ENCODE data around the gene SGTA. TPM values are rescaled to one million over a fixed set of nuclear protein-coding genes. Genes with fewer than 3 reads are reported as not detected.

Gene SGTA
- total and polyA plus RNA-seq, 9 of the 15 experiments (the other 6 are each of a cell fraction or from before 2014, with no cell fraction given), result 1.4 to 110 (median 49.9) TPM

- TF ChIP-seq, protein P1, sequence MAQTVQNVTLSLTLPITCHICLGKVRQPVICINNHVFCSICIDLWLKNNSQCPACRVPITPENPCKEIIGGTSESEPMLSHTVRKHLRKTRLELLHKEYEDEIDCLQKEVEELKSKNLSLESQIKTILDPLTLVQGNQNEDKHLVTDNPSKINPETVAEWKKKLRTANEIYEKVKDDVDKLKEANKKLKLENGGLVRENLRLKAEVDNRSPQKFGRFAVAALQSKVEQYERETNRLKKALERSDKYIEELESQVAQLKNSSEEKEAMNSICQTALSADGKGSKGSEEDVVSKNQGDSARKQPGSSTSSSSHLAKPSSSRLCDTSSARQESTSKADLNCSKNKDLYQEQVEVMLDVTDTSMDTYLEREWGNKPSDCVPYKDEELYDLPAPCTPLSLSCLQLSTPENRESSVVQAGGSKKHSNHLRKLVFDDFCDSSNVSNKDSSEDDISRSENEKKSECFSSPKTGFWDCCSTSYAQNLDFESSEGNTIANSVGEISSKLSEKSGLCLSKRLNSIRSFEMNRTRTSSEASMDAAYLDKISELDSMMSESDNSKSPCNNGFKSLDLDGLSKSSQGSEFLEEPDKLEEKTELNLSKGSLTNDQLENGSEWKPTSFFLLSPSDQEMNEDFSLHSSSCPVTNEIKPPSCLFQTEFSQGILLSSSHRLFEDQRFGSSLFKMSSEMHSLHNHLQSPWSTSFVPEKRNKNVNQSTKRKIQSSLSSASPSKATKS (CRISPR knock-in tag; IDR thresholded peaks at IDR 0.05), result no peak
- 0 out of 2 replicates have a peak, but pooled peaks have one; percentile 26 for TF ChIP-seq IRF9 (tag; IDR thresholded peaks at IDR 0.05)
- no peak for TF ChIP-seq SLC30A9 (CRISPR knock-in tag; IDR thresholded peaks at IDR 0.05)
- peak; percentile 2 for TF ChIP-seq ZFP36 (IDR thresholded peaks at IDR 0.05; ENCODE audit: low read depth, low read length, partially characterized antibody)
- TF ChIP-seq ERF (CRISPR knock-in tag; IDR thresholded peaks at IDR 0.05), result no peak
- no peak for TF ChIP-seq GATAD2B (IDR thresholded peaks at IDR 0.05; ENCODE audit: borderline replicate concordance)
Measured at GRCh38 chr19:2736550-2737190, 46.4 kb downstream of the SGTA start (continued).

GRCh38 chr19:2735374-2735773 is 47.7 kb downstream of the SGTA start:
- Histone ChIP-seq H3K27me3 (ENCODE audit: control insufficient read depth in 2 of 2, insufficient read depth in 2 of 2, low read length in 2 of 2) (no peaks in the 10 kb centered on the region), H3K27ac (ENCODE audit: extremely low read depth, low read depth, low read length) (no peak overlapping the region; the same call in 2 of the 3 replicates), H2AFZ (ENCODE audit: low read depth, low read length) (no peak overlapping the region), H3K4me2 (ENCODE audit: insufficient read depth, low read length) (no peak overlapping the region), H3K9ac (ENCODE audit: insufficient read depth in 1 of 2, low read depth in 2 of 2, low read length in 2 of 2) (no peak overlapping the region; a peak in 1 of 4 replicates), H3K79me2 (ENCODE audit: control insufficient read depth, insufficient read depth, low read length) (peaks cover 49% of the 10 kb centered on the region), H3K4me3 (no peak overlapping the region), H3K4me1 (replicated peaks in 1 of 2; ENCODE audit: control insufficient read depth in 2 of 2, insufficient read depth in 2 of 2, low read length in 2 of 2) (peaks cover 5 to 43% of the 10 kb centered on the region in 2 experiments; a peak in 3 of 5 replicates), H3K36me3 (ENCODE audit: control insufficient read depth, insufficient read depth, low read length) (peaks cover 69% of the 10 kb centered on the region), H4K20me1 (replicated peaks; ENCODE audit: control insufficient read depth, insufficient read depth, low read length) (peaks cover 20% of the 10 kb centered on the region), H3K9me3 (replicated peaks; ENCODE audit: control insufficient read depth, insufficient read depth, low read depth, low read length) (peaks cover 6% of the 10 kb centered on the region; the same call in 1 of the 2 replicates), H3K9me1 (ENCODE audit: control insufficient read depth, insufficient read depth, low read length) (no peaks in the 10 kb centered on the region)
- no peak for FAIRE-seq
- ATAC-seq, result no peak
- no peak for DNase-seq (ENCODE audit: extremely low read depth in 1 of 4, low spot score in 3 of 4)
- intact Hi-C loops (cut with micrococcal nuclease), result no loop called here
- TF ChIP-seq POLR2G (IDR thresholded peaks at IDR 0.05; ENCODE audit: low read depth, low read length) (peak; percentile 65), ZNF134 (CRISPR knock-in tag; conservative IDR thresholded peaks at IDR 0.05) (peak; percentile 97), RBM17 (IDR thresholded peaks at IDR 0.05; ENCODE audit: borderline replicate concordance, low read depth, low read length) (no peak), MAFF (IDR thresholded peaks at IDR 0.05; ENCODE audit: low read length) (no peak), RBFOX2 (IDR thresholded peaks at IDR 0.05; ENCODE audit: low read depth, low read length) (peak; percentile 59)
- 97% methylated on average over 6 of the region's 12 CpGs for WGBS (ENCODE audit: insufficient coverage, low coverage, missing lambda C conversion rate)
- in situ Hi-C loops (cut with MboI), result no loop called here
- no TSS peak for BruUV-seq (replicated peaks)
- CTCF ChIA-PET (ENCODE audit: low intra/inter-chr PET ratio), result no interaction called here
- POLR2A ChIA-PET, result interaction anchor here (0.6 to 1.8 kb wide), 5 partner anchors 7 to 394 kb away, joined by 3 to 8 read pairs (median 3); no protein-coding TSS in a partner anchor

Data from K562 (cell line).